Effector memory CD8-positive, alpha-beta T cell (primary cell): ENCODE results near the gene YIF1A.
"Not testable (repeated sequence)": the region's sequence is repeated elsewhere in the genome, so short reads cannot be mapped to it uniquely, and the experiment has no call there.

Source experiments
- ATAC-seq: fragments of 150-1000 bp; cut with Tn5 transposase; replicated peaks from 2 replicates; pipeline ENCODE4 v1.10.0; 2021; ENCODE audit warnings: mild to moderate bottlenecking, moderate library complexity
- DNase-seq, 3 experiments: peaks; one replicate each; pipeline ENCODE4 v3.0.0; 2021
- H3K27ac Mint-ChIP-seq, 2 donors: one replicate each; pipeline ENCODE4 v1.8.0; 2022; ENCODE audit warnings: mild to moderate bottlenecking in 2 of 2, mixed read lengths in 2 of 2, moderate library complexity in 2 of 2
- H3K27me3 Mint-ChIP-seq, 2 donors: one replicate each; pipeline ENCODE4 v1.8.0; 2022; ENCODE audit warnings: mixed read lengths in 2 of 2
- H3K36me3 Mint-ChIP-seq: one replicate; pipeline ENCODE4 v1.8.0; 2022; ENCODE audit warnings: mild to moderate bottlenecking, moderate library complexity, mixed read lengths; ENCODE audit not compliant: insufficient read depth
- H3K4me1 Mint-ChIP-seq, 2 donors: one replicate each; pipeline ENCODE4 v1.8.0; 2022; ENCODE audit warnings: low read depth in 2 of 2, mixed read lengths in 2 of 2
- H3K4me3 Mint-ChIP-seq, 2 donors: one replicate each; pipeline ENCODE4 v1.8.0; 2022; ENCODE audit warnings: mild to moderate bottlenecking in 2 of 2, mixed read lengths in 2 of 2, moderate library complexity in 2 of 2
- H3K9me3 Mint-ChIP-seq, 2 donors: one replicate each; pipeline ENCODE4 v1.8.0; 2022; ENCODE audit warnings: mixed read lengths in 2 of 2

Gene YIF1A

GRCh38 chr11:66311965-66312548, 23.1 kb upstream of the YIF1A start:
- peaks cover 0 to 10% of the 10 kb centered on the region in 2 donors for H3K27me3 Mint-ChIP-seq
- ATAC-seq (peak; percentile 72), DNase-seq (peak; percentile 98 to 100 (median 98))
- peak overlapping the region; percentile 20 to 97 for H3K27ac Mint-ChIP-seq
- peak overlapping the region; percentile 74 to 87 for H3K4me3 Mint-ChIP-seq
- H3K9me3 Mint-ChIP-seq, result no peaks in the 10 kb centered on the region
- H3K4me1 Mint-ChIP-seq, result peaks cover 13 to 16% of the 10 kb centered on the region in 2 donors
- H3K36me3 Mint-ChIP-seq, result peaks cover 18% of the 10 kb centered on the region

GRCh38 chr11:66311470-66311964, 22.6 kb upstream of the YIF1A start:
- H3K36me3 Mint-ChIP-seq, result peaks cover 18% of the 10 kb centered on the region
- peak overlapping the region; percentile 20 to 97 for H3K27ac Mint-ChIP-seq
- H3K4me3 Mint-ChIP-seq, result peak overlapping the region; percentile 74 to 87
- peaks cover 13 to 16% of the 10 kb centered on the region in 2 donors for H3K4me1 Mint-ChIP-seq
- ATAC-seq, result no peak
- peaks cover 0 to 11% of the 10 kb centered on the region in 2 donors for H3K27me3 Mint-ChIP-seq
- H3K9me3 Mint-ChIP-seq, result no peaks in the 10 kb centered on the region
- no peak for DNase-seq

- peaks cover 12 to 16% of the 10 kb centered on the region in 2 donors for H3K4me1 Mint-ChIP-seq
- not testable (repeated sequence) for DNase-seq, ATAC-seq, H3K4me3 Mint-ChIP-seq, H3K9me3 Mint-ChIP-seq
- peak overlapping the region in 1 of 2 donors; percentile 97 for H3K27ac Mint-ChIP-seq
- H3K36me3 Mint-ChIP-seq, result peaks cover 18% of the 10 kb centered on the region
- H3K27me3 Mint-ChIP-seq, result peaks cover 0 to 11% of the 10 kb centered on the region in 2 donors
These were observed 22.0 kb upstream of the YIF1A start for GRCh38 chr11:66310803-66311440.

GRCh38 chr11:66310324-66310723, 21.4 kb upstream of the YIF1A start:
- ATAC-seq (no peak), DNase-seq (no peak)
- no peaks in the 10 kb centered on the region for H3K9me3 Mint-ChIP-seq
- no peak overlapping the region for H3K27ac Mint-ChIP-seq
- H3K27me3 Mint-ChIP-seq, result peaks cover 0 to 11% of the 10 kb centered on the region in 2 donors
- peaks cover 7 to 13% of the 10 kb centered on the region in 2 donors for H3K4me1 Mint-ChIP-seq
- no peak overlapping the region for H3K4me3 Mint-ChIP-seq
- H3K36me3 Mint-ChIP-seq, result peaks cover 15% of the 10 kb centered on the region

- ATAC-seq, result no peak
- H3K4me3 Mint-ChIP-seq, result no peak overlapping the region
- no peaks in the 10 kb centered on the region for H3K9me3 Mint-ChIP-seq
- H3K4me1 Mint-ChIP-seq, result peaks cover 6 to 9% of the 10 kb centered on the region in 2 donors
- no peak overlapping the region for H3K27ac Mint-ChIP-seq
- DNase-seq, result no peak
- H3K27me3 Mint-ChIP-seq, result peaks cover 0 to 19% of the 10 kb centered on the region in 2 donors
- peaks cover 13% of the 10 kb centered on the region for H3K36me3 Mint-ChIP-seq
These were observed 20.5 kb upstream of the YIF1A start for GRCh38 chr11:66309475-66309874.

- H3K4me3 Mint-ChIP-seq, result no peak overlapping the region
- H3K27ac Mint-ChIP-seq, result no peak overlapping the region
- DNase-seq (no peak), ATAC-seq (no peak)
- H3K27me3 Mint-ChIP-seq, result peaks cover 0 to 15% of the 10 kb centered on the region in 2 donors
- H3K36me3 Mint-ChIP-seq, result no peaks in the 10 kb centered on the region
- H3K9me3 Mint-ChIP-seq, result no peaks in the 10 kb centered on the region
- no peaks in the 10 kb centered on the region for H3K4me1 Mint-ChIP-seq
These were observed 13.7 kb upstream of the YIF1A start for GRCh38 chr11:66302656-66303055.

- H3K9me3 Mint-ChIP-seq, result no peaks in the 10 kb centered on the region
- H3K27me3 Mint-ChIP-seq, result peaks cover 0 to 17% of the 10 kb centered on the region in 2 donors
- DNase-seq (no peak), ATAC-seq (no peak)
- no peaks in the 10 kb centered on the region for H3K36me3 Mint-ChIP-seq
- H3K4me3 Mint-ChIP-seq, result no peak overlapping the region
- H3K27ac Mint-ChIP-seq, result no peak overlapping the region
- no peaks in the 10 kb centered on the region for H3K4me1 Mint-ChIP-seq
These were observed 10.2 kb upstream of the YIF1A start for GRCh38 chr11:66299186-66299585.

GRCh38 chr11:66297610-66298009, 8.7 kb upstream of the YIF1A start:
- Mint-ChIP-seq H3K4me1 (peaks cover 4 to 7% of the 10 kb centered on the region in 2 donors), H3K9me3 (no peaks in the 10 kb centered on the region), H3K4me3 (no peak overlapping the region), H3K27me3 (peaks cover 12 to 30% of the 10 kb centered on the region in 2 donors), H3K36me3 (no peaks in the 10 kb centered on the region), H3K27ac (no peak overlapping the region)
- DNase-seq, result no peak
- no peak for ATAC-seq

GRCh38 chr11:66294626-66295620, 6.0 kb upstream of the YIF1A start:
- no peak for DNase-seq
- no peak for ATAC-seq
- H3K4me3 Mint-ChIP-seq, result no peak overlapping the region
- peaks cover 16 to 18% of the 10 kb centered on the region in 2 donors for H3K4me1 Mint-ChIP-seq
- H3K36me3 Mint-ChIP-seq, result no peaks in the 10 kb centered on the region
- H3K9me3 Mint-ChIP-seq, result no peaks in the 10 kb centered on the region
- H3K27ac Mint-ChIP-seq, result no peak overlapping the region
- H3K27me3 Mint-ChIP-seq, result peaks cover 16 to 36% of the 10 kb centered on the region in 2 donors

GRCh38 chr11:66293777-66294625, 5.1 kb upstream of the YIF1A start:
- H3K4me1 Mint-ChIP-seq, result peaks cover 25 to 27% of the 10 kb centered on the region in 2 donors
- ATAC-seq (no peak), DNase-seq (no peak)
- H3K9me3 Mint-ChIP-seq, result no peaks in the 10 kb centered on the region
- H3K27me3 Mint-ChIP-seq, result peaks cover 16 to 36% of the 10 kb centered on the region in 2 donors
- peaks cover 4% of the 10 kb centered on the region for H3K36me3 Mint-ChIP-seq
- no peak overlapping the region for H3K27ac Mint-ChIP-seq
- peak overlapping the region in 1 of 2 donors; percentile 49 for H3K4me3 Mint-ChIP-seq

GRCh38 chr11:66293352-66293751, 4.4 kb upstream of the YIF1A start:
- H3K4me1 Mint-ChIP-seq, result peaks cover 28 to 29% of the 10 kb centered on the region in 2 donors
- H3K4me3 Mint-ChIP-seq, result peak overlapping the region; percentile 49 to 59
- H3K27ac Mint-ChIP-seq, result no peak overlapping the region
- no peaks in the 10 kb centered on the region for H3K9me3 Mint-ChIP-seq
- peaks cover 16 to 36% of the 10 kb centered on the region in 2 donors for H3K27me3 Mint-ChIP-seq
- no peak for ATAC-seq
- no peak for DNase-seq
- H3K36me3 Mint-ChIP-seq, result peaks cover 7% of the 10 kb centered on the region

- peaks cover 13% of the 10 kb centered on the region for H3K36me3 Mint-ChIP-seq
- H3K4me3 Mint-ChIP-seq, result peak overlapping the region; percentile 32 to 37
- no peaks in the 10 kb centered on the region for H3K9me3 Mint-ChIP-seq
- ATAC-seq, result no peak
- H3K27ac Mint-ChIP-seq, result peak overlapping the region in 1 of 2 donors; percentile 35
- peaks cover 31 to 35% of the 10 kb centered on the region in 2 donors for H3K4me1 Mint-ChIP-seq
- no peak for DNase-seq
- peaks cover 16 to 36% of the 10 kb centered on the region in 2 donors for H3K27me3 Mint-ChIP-seq
These were observed 3.8 kb upstream of the YIF1A start for GRCh38 chr11:66292543-66293332.
